ENCODE data around the gene CENATAC. TPM values are rescaled to one million over a fixed set of nuclear protein-coding genes. Genes with fewer than 3 reads are reported as not detected.
"Not testable (repeated sequence)": the region's sequence is repeated elsewhere in the genome, so short reads cannot be mapped to it uniquely, and the experiment has no call there.

CENATAC gene
- total and polyA plus RNA-seq, 2 donors (not counting 1 experiment from before 2014, with no cell fraction given): 10.1 to 21.5 TPM

GRCh38 chr11:119031912-119032280 lies 34.0 kb downstream of the CENATAC start:
- no peak for DNase-seq (ENCODE audit: low read depth in 2 of 2)
- Histone ChIP-seq H3K4me3 (replicated peaks in 1 of 4; ENCODE audit: control extremely low read depth in 1 of 4, insufficient read depth in 1 of 4, low read depth in 3 of 4, low read length in 4 of 4) (no peak overlapping the region), H3K36me3 (ENCODE audit: control insufficient read depth, insufficient read depth, low read length) (peaks cover 1% of the 10 kb centered on the region), H2AFZ (ENCODE audit: low read length) (no peak overlapping the region), H3K79me2 (ENCODE audit: control insufficient read depth, insufficient read depth, low read length) (no peaks in the 10 kb centered on the region), H3K4me2 (ENCODE audit: extremely low read depth, insufficient read depth, low read length) (no peak overlapping the region), H3K4me1 (ENCODE audit: control insufficient read depth, extremely low read depth, insufficient read depth, low read length) (no peaks in the 10 kb centered on the region), H3K9ac (ENCODE audit: insufficient read depth, low read length) (no peak overlapping the region), H4K20me1 (ENCODE audit: control insufficient read depth, extremely low read depth, insufficient read depth, low read length) (no peaks in the 10 kb centered on the region), H3K27me3 (ENCODE audit: control insufficient read depth, insufficient read depth, low read length) (no peaks in the 10 kb centered on the region), H3K27ac (ENCODE audit: insufficient read depth, low read length) (no peak overlapping the region), H3K9me3 (ENCODE audit: control insufficient read depth, insufficient read depth, low read depth, low read length) (no peaks in the 10 kb centered on the region)
- no peak for TF ChIP-seq EZH2 (IDR thresholded peaks at IDR 0.05; ENCODE audit: low read length, missing control alignments)

- H3K4me2 ChIP-seq (ENCODE audit: extremely low read depth, insufficient read depth, low read length); H3K9me3 ChIP-seq (ENCODE audit: control insufficient read depth, insufficient read depth, low read depth, low read length); H3K9ac ChIP-seq (ENCODE audit: insufficient read depth, low read length); H4K20me1 ChIP-seq (ENCODE audit: control insufficient read depth, extremely low read depth, insufficient read depth, low read length); H3K27ac ChIP-seq (ENCODE audit: insufficient read depth, low read length); H3K27me3 ChIP-seq (ENCODE audit: control insufficient read depth, insufficient read depth, low read length); H2AFZ ChIP-seq (ENCODE audit: low read length); H3K36me3 ChIP-seq (ENCODE audit: control insufficient read depth, insufficient read depth, low read length); H3K4me1 ChIP-seq (ENCODE audit: control insufficient read depth, extremely low read depth, insufficient read depth, low read length); H3K4me3 ChIP-seq (replicated peaks in 1 of 4; ENCODE audit: control extremely low read depth in 1 of 4, insufficient read depth in 1 of 4, low read depth in 3 of 4, low read length in 4 of 4); H3K79me2 ChIP-seq (ENCODE audit: control insufficient read depth, insufficient read depth, low read length): not testable (repeated sequence)
- peak in 1 of 2 donors; percentile 23 for DNase-seq (ENCODE audit: low read depth in 2 of 2)
Measured at GRCh38 chr11:119033421-119033820, 35.5 kb downstream of the CENATAC start.

GRCh38 chr11:119034813-119035212 lies 36.9 kb downstream of the CENATAC start:
- Histone ChIP-seq H3K27ac (ENCODE audit: insufficient read depth, low read length) (no peak overlapping the region), H3K36me3 (ENCODE audit: control insufficient read depth, insufficient read depth, low read length) (no peaks in the 10 kb centered on the region), H3K9ac (ENCODE audit: insufficient read depth, low read length) (no peak overlapping the region), H2AFZ (ENCODE audit: low read length) (no peak overlapping the region), H3K79me2 (ENCODE audit: control insufficient read depth, insufficient read depth, low read length) (no peaks in the 10 kb centered on the region), H3K27me3 (ENCODE audit: control insufficient read depth, insufficient read depth, low read length) (no peaks in the 10 kb centered on the region), H3K9me3 (ENCODE audit: control insufficient read depth, insufficient read depth, low read depth, low read length) (no peaks in the 10 kb centered on the region), H4K20me1 (ENCODE audit: control insufficient read depth, extremely low read depth, insufficient read depth, low read length) (no peaks in the 10 kb centered on the region), H3K4me2 (ENCODE audit: extremely low read depth, insufficient read depth, low read length) (no peak overlapping the region), H3K4me3 (replicated peaks in 1 of 4; ENCODE audit: control extremely low read depth in 1 of 4, insufficient read depth in 1 of 4, low read depth in 3 of 4, low read length in 4 of 4) (no peak overlapping the region), H3K4me1 (ENCODE audit: control insufficient read depth, extremely low read depth, insufficient read depth, low read length) (no peaks in the 10 kb centered on the region)
- DNase-seq (ENCODE audit: low read depth in 2 of 2): no peak
- TF ChIP-seq CTCF (conservative IDR thresholded peaks at IDR 0.05 in 1 of 2, IDR thresholded peaks at IDR 0.05 in 1 of 2; ENCODE audit: low read depth in 1 of 2, low read length in 2 of 2) (no peak), EZH2 (IDR thresholded peaks at IDR 0.05; ENCODE audit: low read length, missing control alignments) (no peak)

- no peak for DNase-seq (ENCODE audit: low read depth in 2 of 2)
- Histone ChIP-seq H3K36me3 (ENCODE audit: control insufficient read depth, insufficient read depth, low read length) (peaks cover 2% of the 10 kb centered on the region), H3K9me3 (ENCODE audit: control insufficient read depth, insufficient read depth, low read depth, low read length) (no peaks in the 10 kb centered on the region), H4K20me1 (ENCODE audit: control insufficient read depth, extremely low read depth, insufficient read depth, low read length) (no peaks in the 10 kb centered on the region), H2AFZ (ENCODE audit: low read length) (no peak overlapping the region), H3K79me2 (ENCODE audit: control insufficient read depth, insufficient read depth, low read length) (no peaks in the 10 kb centered on the region), H3K9ac (ENCODE audit: insufficient read depth, low read length) (no peak overlapping the region), H3K4me2 (ENCODE audit: extremely low read depth, insufficient read depth, low read length) (no peak overlapping the region), H3K4me3 (replicated peaks in 1 of 4; ENCODE audit: control extremely low read depth in 1 of 4, insufficient read depth in 1 of 4, low read depth in 3 of 4, low read length in 4 of 4) (no peak overlapping the region), H3K4me1 (ENCODE audit: control insufficient read depth, extremely low read depth, insufficient read depth, low read length) (no peaks in the 10 kb centered on the region), H3K27me3 (ENCODE audit: control insufficient read depth, insufficient read depth, low read length) (no peaks in the 10 kb centered on the region), H3K27ac (ENCODE audit: insufficient read depth, low read length) (no peak overlapping the region)
- no peak for TF ChIP-seq EZH2 (IDR thresholded peaks at IDR 0.05; ENCODE audit: low read length, missing control alignments)
- no peak for TF ChIP-seq CTCF (conservative IDR thresholded peaks at IDR 0.05 in 1 of 2, IDR thresholded peaks at IDR 0.05 in 1 of 2; ENCODE audit: low read depth in 1 of 2, low read length in 2 of 2)
Measured at GRCh38 chr11:119038884-119039283, 40.9 kb downstream of the CENATAC start.

- H3K9me3 ChIP-seq (ENCODE audit: control insufficient read depth, insufficient read depth, low read depth, low read length); H3K36me3 ChIP-seq (ENCODE audit: control insufficient read depth, insufficient read depth, low read length); H3K27ac ChIP-seq (ENCODE audit: insufficient read depth, low read length); DNase-seq (ENCODE audit: low read depth in 2 of 2); H3K4me2 ChIP-seq (ENCODE audit: extremely low read depth, insufficient read depth, low read length); H4K20me1 ChIP-seq (ENCODE audit: control insufficient read depth, extremely low read depth, insufficient read depth, low read length); H3K79me2 ChIP-seq (ENCODE audit: control insufficient read depth, insufficient read depth, low read length); H2AFZ ChIP-seq (ENCODE audit: low read length); H3K9ac ChIP-seq (ENCODE audit: insufficient read depth, low read length); H3K4me3 ChIP-seq (replicated peaks in 1 of 4; ENCODE audit: control extremely low read depth in 1 of 4, insufficient read depth in 1 of 4, low read depth in 3 of 4, low read length in 4 of 4); H3K4me1 ChIP-seq (ENCODE audit: control insufficient read depth, extremely low read depth, insufficient read depth, low read length); H3K27me3 ChIP-seq (ENCODE audit: control insufficient read depth, insufficient read depth, low read length): not testable (repeated sequence)
Measured at GRCh38 chr11:119039471-119039870, 41.5 kb downstream of the CENATAC start.
